K562 (cell line): ENCODE results near the gene SLC27A2. TPM values are rescaled to one million over a fixed set of nuclear protein-coding genes. Genes with fewer than 3 reads are reported as not detected.

ENCODE experiments used
- BCL6 ChIP-seq: fragments of 250-450 bp; sonication (Bioruptor Pico); IDR thresholded peaks from 2 replicates; pipeline ENCODE4 v1.4.0; 2020
- CHCHD3 ChIP-seq: fragments of 250-450 bp; sonication (Bioruptor Pico); IDR thresholded peaks from 2 replicates; pipeline ENCODE4 v2.1.2; 2022; ENCODE audit warnings: mild to moderate bottlenecking
- FOS ChIP-seq: IDR thresholded peaks from 3 replicates; pipeline ENCODE4 v1.6.1; 2011; ENCODE audit not compliant: insufficient read length; ENCODE audit errors: extremely low read depth
- HDAC2 ChIP-seq: fragments of 450-650 bp; IDR thresholded peaks from 2 replicates; pipeline ENCODE4 v1.6.1; 2016; ENCODE audit warnings: mild to moderate bottlenecking
- HDAC6 ChIP-seq: IDR thresholded peaks from 2 replicates; pipeline ENCODE4 v1.6.1; 2012; ENCODE audit warnings: low read depth, mild to moderate bottlenecking, control low read depth, inconsistent platforms, low read length, moderate library complexity
- HNRNPLL ChIP-seq: fragments of 200-400 bp; formaldehyde crosslinking; IDR thresholded peaks from 2 replicates; pipeline ENCODE4 v1.6.1; 2017; ENCODE audit warnings: low read length, low read depth, mild to moderate bottlenecking; ENCODE audit not compliant: poor library complexity, severe bottlenecking
- MYC ChIP-seq, 2 experiments: fragments of 250-450 bp in 1 of 2; sonication (Bioruptor Pico) in 1 of 2; IDR thresholded peaks; 2 replicates each; pipeline versions ENCODE4 v1.5.1 to v1.6.1; 2012 to 2021; ENCODE audit warnings: low read depth in 2 of 2, borderline replicate concordance in 1 of 2, improper control_type of control experiment in 1 of 2, low read length in 1 of 2, mild to moderate bottlenecking in 1 of 2, moderate library complexity in 1 of 2
- NONO ChIP-seq, 2 experiments: fragments of 200-400 bp in 1 of 2; fragments of 450-650 bp in 1 of 2; formaldehyde crosslinking in 1 of 2; IDR thresholded peaks; 2 replicates each; pipeline ENCODE4 v1.6.1; 2017; ENCODE audit warnings: low read depth in 2 of 2, mild to moderate bottlenecking in 2 of 2, moderate library complexity in 2 of 2, low read length in 1 of 2
- PHF21A ChIP-seq: fragments of 450-650 bp; IDR thresholded peaks from 2 replicates; pipeline ENCODE4 v1.6.1; 2017; ENCODE audit warnings: low read depth, borderline replicate concordance
- ZNF431 ChIP-seq: sonication (generic); formaldehyde crosslinking; IDR thresholded peaks from 2 replicates; pipeline ENCODE4 v1.8.0; 2022; ENCODE audit warnings: mild to moderate bottlenecking, missing genetic modification reagents
- ZNF444 ChIP-seq: fragments of 250-450 bp; sonication (Bioruptor Pico); IDR thresholded peaks from 2 replicates; pipeline ENCODE4 v1.4.0; 2020; ENCODE audit warnings: mild to moderate bottlenecking, moderate library complexity
- ZNF57 ChIP-seq: fragments of 450-650 bp; formaldehyde crosslinking; IDR thresholded peaks from 2 replicates; pipeline ENCODE4 v1.4.0; 2020; ENCODE audit warnings: mild to moderate bottlenecking, moderate library complexity
- ZNF785 ChIP-seq: fragments of 250-450 bp; sonication (Bioruptor Pico); IDR thresholded peaks from 2 replicates; pipeline ENCODE4 v1.4.0; 2020; ENCODE audit warnings: mild to moderate bottlenecking
- polyA plus RNA-seq, 8 experiments: library from polyadenylated mRNA; depleted of rRNA in 4 of 8; stranded (reverse) in 5 of 8; unstranded in 3 of 8; fragments of >200 nt; fragmentation: Nextera tagmentation in 2 of 8; fragmentation: Illumina TruSeq in 1 of 8; extraction: Ambion mirVana in 2 of 8; extraction: Trizol in 1 of 8; gene quantifications; 2 replicates each; pipeline versions ENCODE4 v1.2.1 to v1.2.3, GENCODE V29; 2011 to 2014; ENCODE audit warnings: inconsistent platforms in 1 of 8, missing spikeins in 1 of 8
- total RNA-seq, 7 experiments: library from RNA; depleted of rRNA in 6 of 7; stranded (reverse); fragments of >200 nt in 6 of 7; fragmentation: Illumina TruSeq in 2 of 7; extraction: Trizol in 2 of 7; gene quantifications; 2 replicates each; pipeline versions ENCODE4 v1.2.1 to v1.2.3, GENCODE V29; 2011 to 2021; ENCODE audit warnings: low replicate concordance in 1 of 7
- TF ChIP-seq, protein P1 (sequence below): fragments of 450-650 bp; IDR thresholded peaks from 2 replicates; pipeline ENCODE4 v1.6.1; 2017; ENCODE audit warnings: antibody characterized with exemption, mild to moderate bottlenecking
- TF ChIP-seq, protein P2 (sequence below): fragments of 250-450 bp; sonication (Bioruptor Pico); IDR thresholded peaks from 2 replicates; pipeline ENCODE4 v1.4.0; 2020; ENCODE audit warnings: mild to moderate bottlenecking, moderate library complexity, borderline replicate concordance
- TF ChIP-seq, protein P3 (sequence below): fragments of 250-450 bp; sonication (Bioruptor Pico); IDR thresholded peaks from 2 replicates; pipeline ENCODE4 v1.4.0; 2020; ENCODE audit warnings: mild to moderate bottlenecking, moderate library complexity

SLC27A2 gene
- total and polyA plus RNA-seq, 9 of the 15 experiments (the other 6 are each of a cell fraction or from before 2014, with no cell fraction given) = 4.9 to 38.0 (median 22.7) TPM

DNA sequence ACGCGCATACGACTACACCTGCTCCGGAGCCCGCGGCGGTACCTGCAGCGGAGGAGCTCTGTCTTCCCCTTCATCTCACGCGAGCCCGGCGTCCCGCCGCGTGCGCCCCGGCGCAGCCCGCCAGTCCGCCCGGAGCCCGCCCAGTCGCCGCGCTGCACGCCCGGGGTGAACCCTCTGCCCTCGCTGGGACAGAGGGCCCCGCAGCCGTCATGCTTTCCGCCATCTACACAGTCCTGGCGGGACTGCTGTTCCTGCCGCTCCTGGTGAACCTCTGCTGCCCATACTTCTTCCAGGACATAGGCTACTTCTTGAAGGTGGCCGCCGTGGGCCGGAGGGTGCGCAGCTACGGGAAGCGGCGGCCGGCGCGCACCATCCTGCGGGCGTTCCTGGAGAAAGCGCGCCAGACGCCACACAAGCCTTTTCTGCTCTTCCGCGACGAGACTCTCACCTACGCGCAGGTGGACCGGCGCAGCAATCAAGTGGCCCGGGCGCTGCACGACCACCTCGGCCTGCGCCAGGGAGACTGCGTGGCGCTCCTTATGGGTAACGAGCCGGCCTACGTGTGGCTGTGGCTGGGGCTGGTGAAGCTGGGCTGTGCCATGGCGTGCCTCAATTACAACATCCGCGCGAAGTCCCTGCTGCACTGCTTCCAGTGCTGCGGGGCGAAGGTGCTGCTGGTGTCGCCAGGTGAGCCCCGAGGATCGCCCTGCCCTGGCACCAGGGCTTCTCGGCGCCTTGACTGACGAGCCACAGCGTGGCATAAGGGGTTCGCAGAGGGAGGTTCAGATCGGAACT, 420 bp downstream of the SLC27A2 start (continued):
- TF ChIP-seq, protein P1, sequence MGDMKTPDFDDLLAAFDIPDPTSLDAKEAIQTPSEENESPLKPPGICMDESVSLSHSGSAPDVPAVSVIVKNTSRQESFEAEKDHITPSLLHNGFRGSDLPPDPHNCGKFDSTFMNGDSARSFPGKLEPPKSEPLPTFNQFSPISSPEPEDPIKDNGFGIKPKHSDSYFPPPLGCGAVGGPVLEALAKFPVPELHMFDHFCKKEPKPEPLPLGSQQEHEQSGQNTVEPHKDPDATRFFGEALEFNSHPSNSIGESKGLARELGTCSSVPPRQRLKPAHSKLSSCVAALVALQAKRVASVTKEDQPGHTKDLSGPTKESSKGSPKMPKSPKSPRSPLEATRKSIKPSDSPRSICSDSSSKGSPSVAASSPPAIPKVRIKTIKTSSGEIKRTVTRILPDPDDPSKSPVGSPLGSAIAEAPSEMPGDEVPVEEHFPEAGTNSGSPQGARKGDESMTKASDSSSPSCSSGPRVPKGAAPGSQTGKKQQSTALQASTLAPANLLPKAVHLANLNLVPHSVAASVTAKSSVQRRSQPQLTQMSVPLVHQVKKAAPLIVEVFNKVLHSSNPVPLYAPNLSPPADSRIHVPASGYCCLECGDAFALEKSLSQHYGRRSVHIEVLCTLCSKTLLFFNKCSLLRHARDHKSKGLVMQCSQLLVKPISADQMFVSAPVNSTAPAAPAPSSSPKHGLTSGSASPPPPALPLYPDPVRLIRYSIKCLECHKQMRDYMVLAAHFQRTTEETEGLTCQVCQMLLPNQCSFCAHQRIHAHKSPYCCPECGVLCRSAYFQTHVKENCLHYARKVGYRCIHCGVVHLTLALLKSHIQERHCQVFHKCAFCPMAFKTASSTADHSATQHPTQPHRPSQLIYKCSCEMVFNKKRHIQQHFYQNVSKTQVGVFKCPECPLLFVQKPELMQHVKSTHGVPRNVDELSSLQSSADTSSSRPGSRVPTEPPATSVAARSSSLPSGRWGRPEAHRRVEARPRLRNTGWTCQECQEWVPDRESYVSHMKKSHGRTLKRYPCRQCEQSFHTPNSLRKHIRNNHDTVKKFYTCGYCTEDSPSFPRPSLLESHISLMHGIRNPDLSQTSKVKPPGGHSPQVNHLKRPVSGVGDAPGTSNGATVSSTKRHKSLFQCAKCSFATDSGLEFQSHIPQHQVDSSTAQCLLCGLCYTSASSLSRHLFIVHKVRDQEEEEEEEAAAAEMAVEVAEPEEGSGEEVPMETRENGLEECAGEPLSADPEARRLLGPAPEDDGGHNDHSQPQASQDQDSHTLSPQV = peak; percentile 84
- TF ChIP-seq PHF21A (no peak), MYC (IDR thresholded peaks at IDR 0.05; ENCODE audit: low read depth, low read length) (0 out of 2 replicates have a peak, but pooled peaks have one; percentile 53), MYC (CRISPR knock-in tag; IDR thresholded peaks at IDR 0.05; ENCODE audit: borderline replicate concordance, low read depth) (no peak), ZNF57 (CRISPR knock-in tag) (no peak), HDAC2 (0 out of 2 replicates have a peak, but pooled peaks have one; percentile 29), ZNF444 (no peak), NONO (IDR thresholded peaks at IDR 0.05; ENCODE audit: low read depth in 2 of 2, low read length in 1 of 2) (peak in 1 of 2 experiments; percentile 83; a peak in 2 of 4 replicates), ZNF431 (peak; percentile 28; the same call in 1 of the 2 replicates), CHCHD3 (CRISPR knock-in tag) (no peak), BCL6 (CRISPR knock-in tag) (no peak), FOS (no peak), HNRNPLL (peak; percentile 60), HDAC6 (peak; percentile 51; the same call in 1 of the 2 replicates), ZNF785 (CRISPR knock-in tag) (no peak)
- TF ChIP-seq, protein P2, sequence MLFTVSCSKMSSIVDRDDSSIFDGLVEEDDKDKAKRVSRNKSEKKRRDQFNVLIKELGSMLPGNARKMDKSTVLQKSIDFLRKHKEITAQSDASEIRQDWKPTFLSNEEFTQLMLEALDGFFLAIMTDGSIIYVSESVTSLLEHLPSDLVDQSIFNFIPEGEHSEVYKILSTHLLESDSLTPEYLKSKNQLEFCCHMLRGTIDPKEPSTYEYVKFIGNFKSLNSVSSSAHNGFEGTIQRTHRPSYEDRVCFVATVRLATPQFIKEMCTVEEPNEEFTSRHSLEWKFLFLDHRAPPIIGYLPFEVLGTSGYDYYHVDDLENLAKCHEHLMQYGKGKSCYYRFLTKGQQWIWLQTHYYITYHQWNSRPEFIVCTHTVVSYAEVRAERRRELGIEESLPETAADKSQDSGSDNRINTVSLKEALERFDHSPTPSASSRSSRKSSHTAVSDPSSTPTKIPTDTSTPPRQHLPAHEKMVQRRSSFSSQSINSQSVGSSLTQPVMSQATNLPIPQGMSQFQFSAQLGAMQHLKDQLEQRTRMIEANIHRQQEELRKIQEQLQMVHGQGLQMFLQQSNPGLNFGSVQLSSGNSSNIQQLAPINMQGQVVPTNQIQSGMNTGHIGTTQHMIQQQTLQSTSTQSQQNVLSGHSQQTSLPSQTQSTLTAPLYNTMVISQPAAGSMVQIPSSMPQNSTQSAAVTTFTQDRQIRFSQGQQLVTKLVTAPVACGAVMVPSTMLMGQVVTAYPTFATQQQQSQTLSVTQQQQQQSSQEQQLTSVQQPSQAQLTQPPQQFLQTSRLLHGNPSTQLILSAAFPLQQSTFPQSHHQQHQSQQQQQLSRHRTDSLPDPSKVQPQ (CRISPR knock-in tag) = no peak
- TF ChIP-seq, protein P3, sequence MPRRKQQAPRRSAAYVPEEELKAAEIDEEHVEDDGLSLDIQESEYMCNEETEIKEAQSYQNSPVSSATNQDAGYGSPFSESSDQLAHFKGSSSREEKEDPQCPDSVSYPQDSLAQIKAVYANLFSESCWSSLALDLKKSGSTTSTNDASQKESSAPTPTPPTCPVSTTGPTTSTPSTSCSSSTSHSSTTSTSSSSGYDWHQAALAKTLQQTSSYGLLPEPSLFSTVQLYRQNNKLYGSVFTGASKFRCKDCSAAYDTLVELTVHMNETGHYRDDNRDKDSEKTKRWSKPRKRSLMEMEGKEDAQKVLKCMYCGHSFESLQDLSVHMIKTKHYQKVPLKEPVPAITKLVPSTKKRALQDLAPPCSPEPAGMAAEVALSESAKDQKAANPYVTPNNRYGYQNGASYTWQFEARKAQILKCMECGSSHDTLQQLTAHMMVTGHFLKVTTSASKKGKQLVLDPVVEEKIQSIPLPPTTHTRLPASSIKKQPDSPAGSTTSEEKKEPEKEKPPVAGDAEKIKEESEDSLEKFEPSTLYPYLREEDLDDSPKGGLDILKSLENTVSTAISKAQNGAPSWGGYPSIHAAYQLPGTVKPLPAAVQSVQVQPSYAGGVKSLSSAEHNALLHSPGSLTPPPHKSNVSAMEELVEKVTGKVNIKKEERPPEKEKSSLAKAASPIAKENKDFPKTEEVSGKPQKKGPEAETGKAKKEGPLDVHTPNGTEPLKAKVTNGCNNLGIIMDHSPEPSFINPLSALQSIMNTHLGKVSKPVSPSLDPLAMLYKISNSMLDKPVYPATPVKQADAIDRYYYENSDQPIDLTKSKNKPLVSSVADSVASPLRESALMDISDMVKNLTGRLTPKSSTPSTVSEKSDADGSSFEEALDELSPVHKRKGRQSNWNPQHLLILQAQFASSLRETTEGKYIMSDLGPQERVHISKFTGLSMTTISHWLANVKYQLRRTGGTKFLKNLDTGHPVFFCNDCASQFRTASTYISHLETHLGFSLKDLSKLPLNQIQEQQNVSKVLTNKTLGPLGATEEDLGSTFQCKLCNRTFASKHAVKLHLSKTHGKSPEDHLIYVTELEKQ (CRISPR knock-in tag) = no peak
